ENCODE results near the gene HINFP. TPM values are rescaled to one million over a fixed set of nuclear protein-coding genes. Genes with fewer than 3 reads are reported as not detected.

HINFP gene
- total and polyA plus RNA-seq, 9 donors = 15.2 to 27.9 (median 22.4) TPM

DNA sequence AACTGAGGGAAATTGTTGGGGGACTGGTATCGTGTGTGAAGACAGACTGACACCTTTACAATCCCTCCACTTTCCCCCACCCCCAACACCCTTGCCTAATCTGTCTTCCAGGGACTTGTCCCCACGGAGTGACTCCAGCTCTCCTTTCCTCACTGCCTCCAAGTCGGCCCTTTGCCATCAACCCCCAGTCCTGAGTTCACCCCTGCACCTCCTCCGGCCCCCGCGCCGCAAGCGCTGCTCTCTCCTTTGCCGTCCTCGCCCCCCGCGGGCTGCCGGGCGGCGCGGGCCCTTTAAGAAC, 27.3 kb downstream of the HINFP start:
- WGBS, 3 donors = 1 to 2% (median 2%) methylated on average over 16 of the region's 16 CpGs
- H3K9me3 ChIP-seq = no peaks in the 10 kb centered on the region
- no peak for DNase-seq
- no peak for TF ChIP-seq EP300 (IDR thresholded peaks at IDR 0.05)
- TF ChIP-seq POLR2A (IDR thresholded peaks at IDR 0.05) = no peak
- no peaks in the 10 kb centered on the region for H3K27me3 ChIP-seq
- no peak overlapping the region for H3K27ac ChIP-seq
- no peaks in the 10 kb centered on the region for H3K36me3 ChIP-seq
- peaks cover 6% of the 10 kb centered on the region for H3K4me1 ChIP-seq (ENCODE audit: insufficient read depth)
- peak overlapping the region; percentile 40 for H3K4me3 ChIP-seq
- intact Hi-C loops (cut with DNase I) = no loop called here

DNA sequence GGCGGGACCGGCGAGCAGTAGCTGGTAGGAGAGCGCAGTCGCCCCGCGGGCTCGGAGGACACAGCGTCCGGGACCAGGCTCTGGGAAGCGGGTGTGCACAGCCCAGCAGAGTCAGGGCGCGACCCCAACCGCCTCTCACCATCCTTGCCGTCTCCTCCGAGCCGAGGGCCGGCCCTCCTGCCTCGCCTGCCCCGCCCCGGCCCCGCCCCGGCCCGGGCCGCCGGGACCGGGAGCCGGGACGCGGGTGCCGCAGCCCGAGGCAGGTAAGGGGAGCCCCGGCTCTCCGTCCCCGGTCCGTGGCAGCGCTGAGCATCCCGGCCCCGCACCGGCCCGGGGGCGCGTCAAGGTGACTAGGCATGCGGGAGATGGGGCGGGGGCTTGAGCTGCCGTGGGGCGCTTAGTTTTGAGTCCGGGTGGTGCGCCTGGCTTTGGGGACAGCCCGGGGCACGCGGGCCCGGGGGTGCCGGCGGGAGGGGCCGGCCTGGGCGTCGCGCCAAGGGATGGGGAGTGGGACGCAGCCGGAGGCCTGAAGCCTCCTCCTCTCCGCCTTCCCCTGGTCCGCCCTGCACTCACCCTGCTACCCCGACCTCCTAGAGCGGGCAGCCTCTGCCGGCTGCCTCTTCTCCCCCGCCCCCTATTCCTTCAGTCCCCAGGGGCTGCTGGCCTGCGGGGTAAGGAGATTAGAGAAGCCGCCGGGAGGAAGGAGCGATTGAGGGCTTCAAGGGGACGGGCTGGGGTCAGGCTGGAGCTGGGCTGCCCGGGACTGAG, 27.8 kb downstream of the HINFP start, which contains the start of gene ABCG4:
ABCG4 (plus strand) TSS at position 35 of the 768 bp plus-strand sequence. CDS start 914 bp downstream, outside the sequence.
- Histone ChIP-seq H3K27me3 (no peaks in the 10 kb centered on the region), H3K4me3 (peak within 1 kb of the TSS; percentile 40), H3K36me3 (no peaks in the 10 kb centered on the region), H3K9me3 (no peaks in the 10 kb centered on the region), H3K27ac (no peak within 1 kb of the TSS), H3K4me1 (ENCODE audit: insufficient read depth) (peaks cover 6% of the 10 kb centered on the region)
- intact Hi-C loops (cut with DNase I) = no loop called here
- WGBS, 3 donors = 0 to 1% (median 0%) methylated on average over 29 to 73 of the region's 73 CpGs
- DNase-seq = peak in 1 of 5 donors; percentile 39
- TF ChIP-seq EP300 (IDR thresholded peaks at IDR 0.05) (no peak), POLR2A (IDR thresholded peaks at IDR 0.05) (no peak)
- TF ChIP-seq, protein P1, sequence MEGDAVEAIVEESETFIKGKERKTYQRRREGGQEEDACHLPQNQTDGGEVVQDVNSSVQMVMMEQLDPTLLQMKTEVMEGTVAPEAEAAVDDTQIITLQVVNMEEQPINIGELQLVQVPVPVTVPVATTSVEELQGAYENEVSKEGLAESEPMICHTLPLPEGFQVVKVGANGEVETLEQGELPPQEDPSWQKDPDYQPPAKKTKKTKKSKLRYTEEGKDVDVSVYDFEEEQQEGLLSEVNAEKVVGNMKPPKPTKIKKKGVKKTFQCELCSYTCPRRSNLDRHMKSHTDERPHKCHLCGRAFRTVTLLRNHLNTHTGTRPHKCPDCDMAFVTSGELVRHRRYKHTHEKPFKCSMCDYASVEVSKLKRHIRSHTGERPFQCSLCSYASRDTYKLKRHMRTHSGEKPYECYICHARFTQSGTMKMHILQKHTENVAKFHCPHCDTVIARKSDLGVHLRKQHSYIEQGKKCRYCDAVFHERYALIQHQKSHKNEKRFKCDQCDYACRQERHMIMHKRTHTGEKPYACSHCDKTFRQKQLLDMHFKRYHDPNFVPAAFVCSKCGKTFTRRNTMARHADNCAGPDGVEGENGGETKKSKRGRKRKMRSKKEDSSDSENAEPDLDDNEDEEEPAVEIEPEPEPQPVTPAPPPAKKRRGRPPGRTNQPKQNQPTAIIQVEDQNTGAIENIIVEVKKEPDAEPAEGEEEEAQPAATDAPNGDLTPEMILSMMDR (IDR thresholded peaks at IDR 0.05) = no peak

DNA sequence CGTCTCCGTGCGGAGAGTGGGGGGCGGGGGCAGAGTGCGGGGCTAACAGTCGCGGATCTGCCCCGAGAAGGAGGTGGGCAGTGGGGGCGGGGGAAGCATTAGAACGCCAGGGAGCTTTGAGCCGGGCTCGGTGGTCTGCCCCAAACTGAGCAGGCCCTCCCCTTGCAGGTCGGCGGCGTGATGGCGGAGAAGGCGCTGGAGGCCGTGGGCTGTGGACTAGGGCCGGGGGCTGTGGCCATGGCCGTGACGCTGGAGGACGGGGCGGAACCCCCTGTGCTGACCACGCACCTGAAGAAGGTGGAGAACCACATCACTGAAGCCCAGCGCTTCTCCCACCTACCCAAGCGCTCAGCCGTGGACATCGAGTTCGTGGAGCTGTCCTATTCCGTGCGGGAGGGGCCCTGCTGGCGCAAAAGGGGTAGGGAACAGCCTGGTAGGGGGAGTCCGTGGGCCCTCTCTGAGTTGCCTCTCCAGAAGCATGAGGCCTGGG, 28.5 kb downstream of the HINFP start:
- intact Hi-C loops (cut with DNase I) = no loop called here
- DNase-seq = no peak
- no peak overlapping the region for H3K27ac ChIP-seq
- H3K27me3 ChIP-seq = no peaks in the 10 kb centered on the region
- H3K9me3 ChIP-seq = no peaks in the 10 kb centered on the region
- peak overlapping the region; percentile 40 for H3K4me3 ChIP-seq
- peaks cover 6% of the 10 kb centered on the region for H3K4me1 ChIP-seq (ENCODE audit: insufficient read depth)
- H3K36me3 ChIP-seq = no peaks in the 10 kb centered on the region
- WGBS, 3 donors = 31 to 47% (median 47%) methylated on average over 26 to 33 of the region's 33 CpGs
- no peak for TF ChIP-seq EP300 (IDR thresholded peaks at IDR 0.05)
- TF ChIP-seq POLR2A (IDR thresholded peaks at IDR 0.05) = no peak
- TF ChIP-seq, protein P1 (IDR thresholded peaks at IDR 0.05) = no peak

DNA sequence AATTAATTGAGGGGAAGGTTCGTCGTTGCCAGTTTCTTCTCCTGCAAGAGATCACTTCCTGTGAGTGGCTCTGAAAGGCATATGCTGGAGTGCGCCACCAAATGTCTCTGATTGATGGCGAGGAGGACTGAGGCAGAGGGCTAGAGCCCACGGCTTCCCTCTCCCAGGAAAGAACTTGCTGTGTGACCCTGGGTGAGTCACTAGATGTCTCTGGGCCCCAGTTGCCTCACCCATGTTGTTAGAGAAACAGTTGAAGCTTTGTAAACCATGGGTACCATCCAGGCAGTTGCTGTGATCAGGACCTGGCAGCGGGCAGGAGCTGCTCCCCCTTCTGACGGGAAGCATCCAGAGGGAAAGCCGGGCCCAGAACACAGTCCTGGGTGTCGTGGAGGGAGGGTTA, 30.7 kb downstream of the HINFP start:
- DNase-seq = no peak
- 77 to 81% (median 77%) methylated on average over 9 of the region's 9 CpGs for WGBS, 3 donors
- no peaks in the 10 kb centered on the region for H3K9me3 ChIP-seq
- no peaks in the 10 kb centered on the region for H3K27me3 ChIP-seq
- intact Hi-C loops (cut with DNase I) = no loop called here
- H3K27ac ChIP-seq = no peak overlapping the region
- H3K4me3 ChIP-seq = no peak overlapping the region
- TF ChIP-seq EP300 (IDR thresholded peaks at IDR 0.05) = no peak
- no peak for TF ChIP-seq POLR2A (IDR thresholded peaks at IDR 0.05)
- TF ChIP-seq, protein P1 (IDR thresholded peaks at IDR 0.05) = no peak
- no peaks in the 10 kb centered on the region for H3K36me3 ChIP-seq
- H3K4me1 ChIP-seq (ENCODE audit: insufficient read depth) = peaks cover 6% of the 10 kb centered on the region

DNA sequence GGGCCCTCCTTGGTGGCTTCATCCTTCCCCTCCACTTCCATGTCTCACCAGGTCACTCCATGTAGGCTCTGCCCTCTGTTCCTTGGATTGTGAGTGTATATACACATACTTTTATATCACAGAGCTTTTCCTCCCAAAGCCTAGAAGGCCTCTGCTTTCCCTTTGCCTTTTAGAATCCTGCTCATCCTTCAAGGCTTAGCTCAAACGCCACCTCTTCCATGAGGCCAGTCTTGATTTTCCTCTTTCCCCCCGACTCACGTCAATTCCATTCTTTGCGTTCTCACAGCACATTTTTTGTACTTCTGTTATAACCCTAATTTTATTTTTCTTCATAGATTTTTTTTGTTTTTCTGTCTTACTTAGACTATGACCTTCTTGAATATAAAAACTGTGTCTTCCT, 31.2 kb downstream of the HINFP start:
- H3K36me3 ChIP-seq = no peaks in the 10 kb centered on the region
- 86 to 94% (median 90%) methylated on average over 4 of the region's 4 CpGs for WGBS, 3 donors
- H3K27ac ChIP-seq = no peak overlapping the region
- peaks cover 6% of the 10 kb centered on the region for H3K4me1 ChIP-seq (ENCODE audit: insufficient read depth)
- H3K4me3 ChIP-seq = no peak overlapping the region
- H3K27me3 ChIP-seq = no peaks in the 10 kb centered on the region
- intact Hi-C loops (cut with DNase I) = no loop called here
- TF ChIP-seq EP300 (IDR thresholded peaks at IDR 0.05) (no peak), POLR2A (IDR thresholded peaks at IDR 0.05) (no peak)
- TF ChIP-seq, protein P1 (IDR thresholded peaks at IDR 0.05) = no peak
- no peak for DNase-seq
- H3K9me3 ChIP-seq = no peaks in the 10 kb centered on the region
